Measurements from ENCODE around the gene CCDC187. TPM values are rescaled to one million over a fixed set of nuclear protein-coding genes. Genes with fewer than 3 reads are reported as not detected.

The CCDC187 gene
- total RNA-seq, 2 experiments from 2014 or later = not detected

DNA sequence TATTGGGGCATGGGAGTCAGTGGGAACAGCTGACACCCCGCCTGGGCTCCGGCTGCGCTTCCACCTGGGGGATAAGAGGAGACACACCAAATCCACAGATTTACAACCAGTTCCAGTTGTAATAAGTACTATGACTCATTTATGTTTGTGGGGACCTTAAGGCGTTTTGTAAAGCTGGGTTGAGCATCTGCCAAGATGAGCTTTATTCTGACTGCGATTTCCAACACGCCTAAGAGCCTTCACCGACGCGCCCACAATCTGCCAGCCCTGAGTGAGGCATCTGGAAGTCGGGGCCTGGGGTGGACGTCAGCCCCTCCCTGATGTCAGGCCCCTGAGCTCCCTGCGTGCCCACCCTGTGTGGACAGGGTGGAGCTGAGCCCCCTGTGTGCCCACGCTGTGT is 84.6 kb downstream of the CCDC187 start:
- DNase-seq (no peak), ATAC-seq (no peak)
- H3K27ac Mint-ChIP-seq = no peak overlapping the region
- H3K27me3 Mint-ChIP-seq (ENCODE audit: low read depth) = no peaks in the 10 kb centered on the region
- H3K36me3 Mint-ChIP-seq (ENCODE audit: low read depth) = peaks cover 34% of the 10 kb centered on the region
- peaks cover 17% of the 10 kb centered on the region for H3K4me1 Mint-ChIP-seq (ENCODE audit: low read depth)
- ChIA-PET CTCF (no interaction called here), POLR2A (no interaction called here)
- H3K4me3 Mint-ChIP-seq = no peak overlapping the region
- H3K9me3 Mint-ChIP-seq (ENCODE audit: insufficient read depth) = peaks cover 3% of the 10 kb centered on the region

GRCh38 chr9:136218673-136219072 is 85.2 kb downstream of the CCDC187 start:
- Mint-ChIP-seq H3K4me3 (no peak overlapping the region), H3K9me3 (ENCODE audit: insufficient read depth) (peaks cover 3% of the 10 kb centered on the region), H3K27ac (no peak overlapping the region), H3K27me3 (ENCODE audit: low read depth) (no peaks in the 10 kb centered on the region), H3K4me1 (ENCODE audit: low read depth) (peaks cover 17% of the 10 kb centered on the region), H3K36me3 (ENCODE audit: low read depth) (peaks cover 38% of the 10 kb centered on the region)
- POLR2A ChIA-PET = no interaction called here
- CTCF ChIA-PET = no interaction called here
- DNase-seq = no peak
- ATAC-seq = no peak

GRCh38 chr9:136218271-136218670 is 85.6 kb downstream of the CCDC187 start:
- Mint-ChIP-seq H3K27me3 (ENCODE audit: low read depth) (no peaks in the 10 kb centered on the region), H3K4me3 (no peak overlapping the region), H3K4me1 (ENCODE audit: low read depth) (peaks cover 17% of the 10 kb centered on the region), H3K27ac (no peak overlapping the region), H3K36me3 (ENCODE audit: low read depth) (peaks cover 38% of the 10 kb centered on the region), H3K9me3 (ENCODE audit: insufficient read depth) (peaks cover 3% of the 10 kb centered on the region)
- DNase-seq (no peak), ATAC-seq (no peak)
- ChIA-PET CTCF (no interaction called here), POLR2A (no interaction called here)

- POLR2A ChIA-PET = no interaction called here
- Mint-ChIP-seq H3K4me3 (no peak overlapping the region), H3K4me1 (ENCODE audit: low read depth) (peaks cover 14% of the 10 kb centered on the region), H3K27ac (no peak overlapping the region), H3K36me3 (ENCODE audit: low read depth) (peaks cover 41% of the 10 kb centered on the region), H3K9me3 (ENCODE audit: insufficient read depth) (peaks cover 3% of the 10 kb centered on the region), H3K27me3 (ENCODE audit: low read depth) (no peaks in the 10 kb centered on the region)
- DNase-seq = no peak
- no peak for ATAC-seq
- CTCF ChIA-PET = interaction anchor here (0.5 kb wide), 1 partner anchor 228 kb away, joined by 3 read pairs; no protein-coding TSS in a partner anchor
Observed at GRCh38 chr9:136216541-136217244, 87.2 kb downstream of the CCDC187 start.

- ATAC-seq (no peak), DNase-seq (no peak)
- no peak overlapping the region for H3K4me3 Mint-ChIP-seq
- H3K27ac Mint-ChIP-seq = no peak overlapping the region
- H3K4me1 Mint-ChIP-seq (ENCODE audit: low read depth) = no peaks in the 10 kb centered on the region
- H3K36me3 Mint-ChIP-seq (ENCODE audit: low read depth) = peaks cover 35% of the 10 kb centered on the region
- POLR2A ChIA-PET = no interaction called here
- no peaks in the 10 kb centered on the region for H3K27me3 Mint-ChIP-seq (ENCODE audit: low read depth)
- CTCF ChIA-PET = no interaction called here
- peaks cover 3% of the 10 kb centered on the region for H3K9me3 Mint-ChIP-seq (ENCODE audit: insufficient read depth)
Observed at GRCh38 chr9:136213733-136214132, 90.2 kb downstream of the CCDC187 start.

DNA sequence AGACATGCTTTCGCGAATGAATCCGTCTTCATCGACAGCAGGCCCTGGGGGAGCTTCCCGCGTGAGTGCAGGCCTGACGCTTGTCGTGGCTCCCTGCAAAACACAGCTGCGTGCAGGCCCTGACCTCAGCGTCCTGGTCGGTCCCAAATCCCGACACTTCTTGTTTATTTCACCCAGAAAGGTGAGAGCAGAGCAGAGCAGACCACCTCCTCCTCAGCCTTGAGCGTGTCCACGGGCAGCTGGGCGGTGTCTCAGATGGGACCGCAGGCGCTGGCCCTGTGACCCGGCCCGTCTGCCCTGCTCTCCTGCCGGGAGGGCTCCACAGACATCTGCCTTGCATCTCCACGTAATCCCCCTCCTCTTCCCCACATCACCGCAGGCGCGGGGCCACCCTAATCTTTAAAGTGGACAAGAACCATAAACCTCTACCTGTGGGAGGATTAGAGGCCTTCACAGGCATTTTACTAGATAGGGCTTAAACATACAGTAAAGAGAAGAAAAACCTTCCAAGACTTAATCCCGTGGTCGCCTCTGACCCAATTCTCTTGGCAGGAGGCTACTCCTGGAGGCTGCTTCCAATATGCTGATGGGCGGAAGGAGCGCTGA is 91.4 kb downstream of the CCDC187 start:
- CTCF ChIA-PET = no interaction called here
- DNase-seq (no peak), ATAC-seq (no peak)
- H3K4me3 Mint-ChIP-seq = no peak overlapping the region
- H3K36me3 Mint-ChIP-seq (ENCODE audit: low read depth) = peaks cover 37% of the 10 kb centered on the region
- peaks cover 3% of the 10 kb centered on the region for H3K9me3 Mint-ChIP-seq (ENCODE audit: insufficient read depth)
- no peaks in the 10 kb centered on the region for H3K4me1 Mint-ChIP-seq (ENCODE audit: low read depth)
- POLR2A ChIA-PET = no interaction called here
- no peaks in the 10 kb centered on the region for H3K27me3 Mint-ChIP-seq (ENCODE audit: low read depth)
- H3K27ac Mint-ChIP-seq = no peak overlapping the region

DNA sequence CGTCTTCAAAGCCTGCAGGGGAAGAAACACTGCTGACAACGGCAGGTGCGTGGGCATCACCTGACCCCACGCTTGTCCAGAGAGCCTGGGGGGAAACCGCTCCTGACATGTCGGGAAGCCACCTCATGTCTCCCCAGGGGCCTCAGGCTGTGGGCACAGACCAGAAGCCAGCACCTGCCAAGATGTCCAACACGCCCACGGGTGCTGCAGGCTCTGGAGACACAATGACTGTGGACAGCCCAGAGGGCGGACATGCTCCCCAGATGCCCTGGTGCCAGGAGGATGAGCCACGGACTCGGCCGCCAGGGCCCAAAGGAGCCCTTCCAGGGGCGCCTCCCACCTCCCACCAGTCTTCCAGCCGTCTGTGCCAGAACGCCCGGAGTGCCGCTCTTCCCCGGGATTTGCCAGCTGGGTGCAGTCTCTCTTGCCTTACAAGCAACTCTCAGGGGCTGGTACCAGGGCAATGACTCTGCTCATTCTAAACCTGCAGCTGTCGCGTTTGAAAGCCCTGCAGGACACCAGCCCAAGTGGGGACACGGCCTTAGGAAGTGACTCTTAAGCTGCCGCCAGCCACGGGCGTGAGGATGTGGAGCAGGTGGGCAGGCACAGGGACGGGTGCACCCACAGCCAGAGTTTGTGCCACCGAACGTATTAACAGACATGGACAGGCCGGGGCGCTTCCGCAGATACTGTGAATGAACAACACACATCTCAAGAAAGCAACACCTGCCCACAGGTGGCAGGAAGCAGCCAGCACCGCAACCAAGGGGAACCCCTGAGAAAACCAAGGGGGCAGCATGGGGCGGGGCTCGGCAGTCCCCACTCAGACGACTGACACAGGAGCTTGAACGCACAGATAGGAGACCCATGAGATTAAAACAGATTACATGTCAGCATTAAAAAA is 92.2 kb downstream of the CCDC187 start:
- ATAC-seq = no peak

GRCh38 chr9:136211006-136211405 is 92.9 kb downstream of the CCDC187 start:
- Mint-ChIP-seq H3K36me3 (ENCODE audit: low read depth) (peaks cover 38% of the 10 kb centered on the region), H3K27ac (no peak overlapping the region), H3K27me3 (ENCODE audit: low read depth) (no peaks in the 10 kb centered on the region), H3K4me3 (no peak overlapping the region), H3K4me1 (ENCODE audit: low read depth) (no peaks in the 10 kb centered on the region), H3K9me3 (ENCODE audit: insufficient read depth) (peaks cover 3% of the 10 kb centered on the region)
- POLR2A ChIA-PET = no interaction called here
- no peak for ATAC-seq
- CTCF ChIA-PET = no interaction called here
- no peak for DNase-seq

More for the DNA sequence above, 92.2 kb downstream of the CCDC187 start:
- no peak for DNase-seq
- Mint-ChIP-seq H3K36me3 (ENCODE audit: low read depth) (peaks cover 37% of the 10 kb centered on the region), H3K9me3 (ENCODE audit: insufficient read depth) (peaks cover 3% of the 10 kb centered on the region), H3K27ac (no peak overlapping the region), H3K4me3 (no peak overlapping the region), H3K4me1 (ENCODE audit: low read depth) (no peaks in the 10 kb centered on the region), H3K27me3 (ENCODE audit: low read depth) (no peaks in the 10 kb centered on the region)
- ChIA-PET CTCF (no interaction called here), POLR2A (no interaction called here)

DNA sequence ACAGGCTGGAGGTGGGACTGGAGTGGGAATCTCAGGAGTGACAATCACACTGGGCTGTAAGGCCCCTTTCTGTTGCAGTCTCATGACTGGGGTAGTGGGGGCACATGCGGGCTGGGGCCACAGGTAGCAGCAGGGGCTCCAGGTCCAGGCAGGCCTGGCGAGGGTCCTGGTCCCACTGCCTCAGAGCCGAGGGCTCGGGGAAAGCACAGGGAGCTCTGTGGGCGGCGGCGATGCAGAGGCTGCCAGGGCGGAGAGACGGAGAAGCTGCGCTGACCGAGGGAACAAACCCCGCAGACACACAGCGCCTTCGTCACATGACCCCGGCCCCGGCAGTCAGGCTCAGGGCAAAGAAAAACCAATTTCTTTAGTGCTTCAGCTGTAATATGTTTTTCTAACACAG is 93.6 kb downstream of the CCDC187 start:
- no peak overlapping the region for H3K4me3 Mint-ChIP-seq
- POLR2A ChIA-PET = no interaction called here
- no peaks in the 10 kb centered on the region for H3K27me3 Mint-ChIP-seq (ENCODE audit: low read depth)
- H3K9me3 Mint-ChIP-seq (ENCODE audit: insufficient read depth) = peaks cover 3% of the 10 kb centered on the region
- CTCF ChIA-PET = no interaction called here
- no peak for ATAC-seq
- DNase-seq = no peak
- no peak overlapping the region for H3K27ac Mint-ChIP-seq
- peaks cover 32% of the 10 kb centered on the region for H3K36me3 Mint-ChIP-seq (ENCODE audit: low read depth)
- H3K4me1 Mint-ChIP-seq (ENCODE audit: low read depth) = no peaks in the 10 kb centered on the region

DNA sequence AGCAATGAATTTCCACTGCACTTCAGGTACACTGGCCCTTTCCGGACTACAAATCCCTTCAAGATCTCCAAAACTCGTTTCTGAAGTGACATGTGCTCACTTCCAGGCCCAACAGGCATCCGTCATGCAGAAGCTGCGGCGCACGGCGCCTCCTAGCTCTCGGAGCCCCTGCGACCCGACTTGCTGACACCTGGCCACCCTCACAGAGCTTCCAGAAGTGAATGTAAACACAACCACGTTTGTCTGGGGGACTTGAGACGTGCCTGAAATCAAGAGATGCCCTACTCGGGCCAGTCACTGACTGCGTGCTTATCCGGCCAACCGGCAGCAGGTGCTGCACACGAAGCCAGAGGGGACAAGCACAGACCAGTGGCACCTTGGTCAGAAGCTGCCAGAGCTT is 94.1 kb downstream of the CCDC187 start:
- Mint-ChIP-seq H3K4me1 (ENCODE audit: low read depth) (no peaks in the 10 kb centered on the region), H3K4me3 (no peak overlapping the region), H3K27ac (no peak overlapping the region), H3K36me3 (ENCODE audit: low read depth) (peaks cover 27% of the 10 kb centered on the region), H3K27me3 (ENCODE audit: low read depth) (no peaks in the 10 kb centered on the region), H3K9me3 (ENCODE audit: insufficient read depth) (peaks cover 2% of the 10 kb centered on the region)
- ATAC-seq = no peak
- DNase-seq = no peak
- POLR2A ChIA-PET = no interaction called here
- CTCF ChIA-PET = no interaction called here

GRCh38 chr9:136209232-136209631 is 94.7 kb downstream of the CCDC187 start:
- Mint-ChIP-seq H3K9me3 (ENCODE audit: insufficient read depth) (no peaks in the 10 kb centered on the region), H3K27me3 (ENCODE audit: low read depth) (peaks cover 1% of the 10 kb centered on the region), H3K36me3 (ENCODE audit: low read depth) (peaks cover 21% of the 10 kb centered on the region), H3K27ac (no peak overlapping the region), H3K4me3 (no peak overlapping the region), H3K4me1 (ENCODE audit: low read depth) (no peaks in the 10 kb centered on the region)
- ChIA-PET CTCF (no interaction called here), POLR2A (no interaction called here)
- ATAC-seq (no peak), DNase-seq (no peak)

GRCh38 chr9:136208675-136209074 is 95.2 kb downstream of the CCDC187 start:
- H3K4me1 Mint-ChIP-seq (ENCODE audit: low read depth) = no peaks in the 10 kb centered on the region
- no peak for ATAC-seq

More at GRCh38 chr9:136208675-136209074, 95.2 kb downstream of the CCDC187 start:
- DNase-seq = no peak
- peaks cover 16% of the 10 kb centered on the region for H3K36me3 Mint-ChIP-seq (ENCODE audit: low read depth)
- H3K9me3 Mint-ChIP-seq (ENCODE audit: insufficient read depth) = no peaks in the 10 kb centered on the region
- POLR2A ChIA-PET = no interaction called here
- CTCF ChIA-PET = no interaction called here
- H3K27ac Mint-ChIP-seq = no peak overlapping the region
- no peak overlapping the region for H3K4me3 Mint-ChIP-seq
- H3K27me3 Mint-ChIP-seq (ENCODE audit: low read depth) = peaks cover 7% of the 10 kb centered on the region

Measured in activated CD8-positive, alpha-beta T cell treated with anti-CD3 and anti-CD28 coated beads, Interleukin-2, amount 10 ng/mL, durations not matched to agents 7 days and 5 days (primary cell).